ENCODE results near the gene AKAP13.

DNA sequence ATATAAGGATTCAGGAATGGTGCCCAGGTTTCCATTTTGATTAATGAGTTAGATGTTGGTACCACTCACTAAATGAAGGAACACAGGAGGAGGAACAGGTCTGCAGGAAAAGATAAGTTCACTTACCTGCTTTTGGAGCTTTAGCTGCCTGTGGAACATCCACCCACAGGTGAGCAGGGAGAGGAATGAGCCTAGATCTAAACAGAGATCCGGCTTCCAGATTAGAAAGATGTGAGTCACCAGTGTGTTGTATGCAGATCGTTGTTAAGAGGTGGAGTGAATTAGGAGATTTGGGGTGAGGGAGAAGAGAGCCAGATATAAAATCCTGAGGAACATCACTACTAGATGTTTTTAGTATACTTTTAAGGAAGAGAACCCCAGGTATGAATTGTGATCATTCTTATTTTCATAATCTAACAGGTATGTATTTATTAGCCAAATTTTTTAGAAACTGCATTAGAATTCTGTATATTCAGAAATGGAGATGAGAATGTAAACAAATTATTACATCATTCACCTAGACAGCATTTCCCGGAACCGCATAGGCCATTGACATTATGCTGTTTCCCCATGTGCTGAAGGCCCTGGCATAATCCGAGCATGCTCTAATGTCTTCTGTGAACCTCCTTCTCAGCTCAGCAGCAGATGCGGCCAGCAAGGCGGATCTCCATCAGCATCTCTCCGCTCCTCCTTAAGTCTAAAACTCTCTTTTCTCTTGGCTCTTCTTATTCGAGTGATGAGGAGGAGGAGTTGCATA lies 296.1 kb downstream of the AKAP13 start:
- no peak for TF ChIP-seq POLR2A (IDR thresholded peaks at IDR 0.05)
- TF ChIP-seq, protein P1, sequence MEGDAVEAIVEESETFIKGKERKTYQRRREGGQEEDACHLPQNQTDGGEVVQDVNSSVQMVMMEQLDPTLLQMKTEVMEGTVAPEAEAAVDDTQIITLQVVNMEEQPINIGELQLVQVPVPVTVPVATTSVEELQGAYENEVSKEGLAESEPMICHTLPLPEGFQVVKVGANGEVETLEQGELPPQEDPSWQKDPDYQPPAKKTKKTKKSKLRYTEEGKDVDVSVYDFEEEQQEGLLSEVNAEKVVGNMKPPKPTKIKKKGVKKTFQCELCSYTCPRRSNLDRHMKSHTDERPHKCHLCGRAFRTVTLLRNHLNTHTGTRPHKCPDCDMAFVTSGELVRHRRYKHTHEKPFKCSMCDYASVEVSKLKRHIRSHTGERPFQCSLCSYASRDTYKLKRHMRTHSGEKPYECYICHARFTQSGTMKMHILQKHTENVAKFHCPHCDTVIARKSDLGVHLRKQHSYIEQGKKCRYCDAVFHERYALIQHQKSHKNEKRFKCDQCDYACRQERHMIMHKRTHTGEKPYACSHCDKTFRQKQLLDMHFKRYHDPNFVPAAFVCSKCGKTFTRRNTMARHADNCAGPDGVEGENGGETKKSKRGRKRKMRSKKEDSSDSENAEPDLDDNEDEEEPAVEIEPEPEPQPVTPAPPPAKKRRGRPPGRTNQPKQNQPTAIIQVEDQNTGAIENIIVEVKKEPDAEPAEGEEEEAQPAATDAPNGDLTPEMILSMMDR (IDR thresholded peaks at IDR 0.05): no peak
